Activated CD4-positive, CD25-positive, alpha-beta regulatory T cell treated with anti-CD3 and anti-CD28 coated beads, Interleukin-2, amount 50 U/mL, for 24 hours (primary cell): ENCODE data around the gene CCDC178.
"Not testable (repeated sequence)": the region's sequence is repeated elsewhere in the genome, so short reads cannot be mapped to it uniquely, and the experiment has no call there.

Experiments
- ATAC-seq, 2 donors: fragments of 150-1000 bp; cut with Tn5 transposase; one replicate each; pipeline ENCODE4 v1.10.0; 2021; ENCODE audit warnings: mild to moderate bottlenecking in 1 of 2, moderate library complexity in 1 of 2

Gene CCDC178

DNA sequence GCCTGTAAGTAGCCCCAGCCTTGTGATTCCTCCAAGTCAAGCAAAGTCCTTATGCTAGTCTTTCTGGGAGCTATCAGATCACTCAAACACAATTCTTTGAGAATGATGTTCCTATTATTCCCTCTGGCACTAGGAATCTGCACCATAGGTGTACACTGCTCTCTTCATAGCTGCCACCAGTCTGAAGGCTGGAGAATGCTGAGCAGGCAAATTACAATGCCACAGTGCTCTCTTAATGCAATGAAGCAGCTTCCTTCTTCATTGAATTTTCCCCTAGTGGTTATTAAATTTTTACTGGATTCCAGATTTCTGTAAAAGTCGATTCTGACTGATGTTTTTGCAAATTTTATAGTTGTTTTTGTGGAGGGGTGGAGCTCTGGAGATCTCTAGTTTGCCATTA is 84.8 kb downstream of the CCDC178 start:
- ATAC-seq = no peak

DNA sequence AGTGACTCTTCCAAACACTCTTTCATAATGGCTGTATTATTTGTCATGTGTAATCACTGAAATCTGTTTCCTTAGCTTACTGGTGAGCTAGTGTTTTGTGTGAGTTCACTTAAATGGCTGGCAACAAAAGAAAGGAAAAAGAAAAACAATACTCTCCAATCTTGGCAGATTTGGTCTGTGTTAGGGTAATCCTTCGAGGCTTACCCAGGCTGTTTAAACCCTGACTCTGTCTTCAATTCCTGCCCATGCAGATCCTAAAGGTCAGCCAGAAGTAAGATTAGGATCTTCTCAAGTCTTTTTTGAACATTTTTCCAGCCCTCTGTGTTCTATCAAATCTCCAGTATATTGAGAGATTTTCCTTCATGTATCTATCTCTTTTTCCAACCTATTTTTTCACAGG is 85.3 kb downstream of the CCDC178 start:
- ATAC-seq = no peak

DNA sequence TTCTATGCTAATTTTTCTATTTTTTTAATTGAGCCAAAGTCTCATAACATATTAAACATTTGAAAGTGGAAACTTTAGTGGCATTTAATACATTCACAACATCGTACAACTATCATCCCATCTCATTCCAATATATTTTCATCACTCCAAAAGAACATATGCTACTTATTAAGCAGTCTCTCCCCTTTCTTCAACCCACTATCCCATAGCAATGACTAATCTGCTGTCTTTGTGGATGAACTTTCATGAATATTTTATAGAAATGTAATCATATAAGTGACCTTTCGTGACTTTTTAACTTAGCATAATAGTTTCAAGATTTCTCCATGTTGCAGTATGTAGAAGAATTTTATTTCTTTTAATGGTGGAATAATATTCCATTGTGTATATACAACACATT is 90.3 kb downstream of the CCDC178 start:
- ATAC-seq = no peak

DNA sequence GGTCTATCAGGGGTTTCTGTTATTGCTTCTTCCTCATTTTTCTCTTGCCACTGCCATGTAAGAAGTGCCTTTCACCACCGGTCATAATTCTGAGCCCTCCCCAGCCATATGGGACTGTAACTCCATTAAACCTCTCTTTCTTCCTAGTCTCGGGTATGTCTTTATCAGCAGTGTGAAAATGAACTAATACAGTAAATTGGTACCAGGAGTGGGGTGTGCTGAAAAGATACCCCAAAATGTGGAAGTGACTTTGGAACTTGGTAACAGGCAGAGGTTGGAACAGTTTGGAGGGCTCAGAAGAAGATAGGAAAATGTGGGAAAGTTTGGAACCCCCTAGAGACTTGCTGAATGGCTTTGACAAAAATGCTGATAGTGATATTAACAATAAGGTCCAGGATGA is 100.8 kb downstream of the CCDC178 start:
- not testable (repeated sequence) for ATAC-seq

DNA sequence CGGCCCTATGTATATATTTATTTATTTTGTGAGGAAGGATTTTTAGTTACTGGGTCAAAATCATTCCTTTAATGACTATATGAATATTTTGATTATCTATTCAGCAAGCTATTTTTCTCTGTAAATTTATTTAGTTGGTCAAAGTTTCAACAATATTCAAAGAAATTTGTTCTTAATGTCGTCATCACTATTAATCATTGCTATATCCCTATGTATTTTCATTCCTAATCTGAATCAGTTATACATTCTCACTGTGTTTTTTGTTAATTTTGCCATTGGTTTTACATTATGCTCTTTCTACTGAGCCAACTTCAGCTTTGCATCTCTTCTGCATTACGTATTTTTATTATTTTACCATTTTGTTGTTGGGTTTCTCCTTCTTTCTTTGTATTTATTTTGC is 105.7 kb downstream of the CCDC178 start:
- no peak for ATAC-seq

DNA sequence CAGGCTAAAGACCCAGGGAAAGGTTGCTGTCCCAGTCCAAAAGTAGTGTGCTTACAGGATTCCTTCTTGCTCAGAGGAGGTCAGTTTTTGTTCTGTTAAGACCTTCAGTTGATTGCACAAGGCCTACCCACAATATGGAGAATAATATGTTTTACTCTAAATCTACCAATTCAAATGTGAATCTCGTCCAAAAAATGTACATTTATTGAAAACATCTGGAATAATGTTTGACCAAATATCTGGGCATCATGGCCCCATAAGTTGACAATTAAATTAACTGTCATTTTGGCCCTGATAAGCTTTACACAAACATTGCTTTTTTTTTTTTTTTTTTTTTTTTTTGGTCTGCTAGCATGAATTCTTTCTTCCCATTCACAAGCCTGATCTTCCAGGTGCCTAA is 109.8 kb downstream of the CCDC178 start:
- ATAC-seq = no peak

DNA sequence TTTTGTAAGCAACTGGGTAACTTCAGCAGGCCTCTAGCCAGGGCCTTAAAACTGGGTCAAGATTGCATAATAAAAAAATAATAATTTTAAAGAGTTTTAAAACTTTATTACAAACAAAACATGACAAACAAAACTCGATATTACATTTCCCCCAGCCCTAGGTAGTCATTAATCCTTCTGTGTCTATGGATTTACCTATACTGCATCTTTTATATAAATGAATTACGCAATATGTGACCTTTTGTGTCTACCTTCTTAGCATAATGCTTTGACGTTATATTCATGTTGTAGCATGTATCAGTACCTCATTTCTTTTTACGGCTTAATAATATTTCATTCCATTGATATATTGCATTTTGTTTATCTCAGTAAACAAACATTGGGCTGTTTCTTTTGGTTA is 113.5 kb downstream of the CCDC178 start:
- ATAC-seq = no peak

DNA sequence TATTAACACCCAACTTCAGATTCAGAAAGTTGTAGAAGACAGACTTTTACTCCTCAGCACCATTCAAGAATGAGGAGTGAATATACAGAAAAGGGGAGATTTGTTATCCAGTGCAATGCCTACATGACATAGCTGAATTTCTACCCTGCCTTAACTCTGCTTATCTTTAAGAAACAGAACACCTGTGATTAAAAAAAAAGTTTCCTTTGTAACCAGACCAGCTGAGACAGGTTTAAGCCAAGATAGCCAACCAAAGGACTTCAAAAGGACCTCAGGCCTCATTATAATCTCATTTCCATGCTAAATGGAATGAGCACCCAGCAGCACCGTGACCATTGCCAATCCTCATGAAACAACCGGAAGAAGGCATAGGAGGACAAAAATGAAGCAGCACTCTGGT is 122.9 kb downstream of the CCDC178 start:
- ATAC-seq = no peak

DNA sequence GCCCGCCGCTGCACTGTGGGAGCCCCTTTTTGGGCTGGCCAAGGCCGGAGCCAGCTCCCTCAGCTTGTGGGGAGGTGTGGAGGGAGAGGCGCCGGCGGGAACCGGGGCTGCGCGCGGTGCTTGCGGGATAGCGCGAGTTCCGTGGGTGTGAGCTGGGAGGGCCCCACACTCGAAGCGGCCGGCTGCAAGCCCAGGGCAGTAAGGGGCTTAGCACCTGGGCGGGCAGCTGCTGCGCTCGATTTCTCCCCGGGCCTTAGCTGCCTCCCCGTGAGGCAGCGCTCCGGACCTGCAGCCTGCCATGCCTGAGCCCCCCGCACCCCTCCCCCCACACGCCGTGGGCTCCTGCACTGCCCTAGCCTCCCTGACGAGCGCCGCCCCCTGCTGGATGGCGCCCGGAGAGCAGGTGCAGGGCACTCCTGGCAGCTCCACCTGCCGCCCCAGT is 124.4 kb downstream of the CCDC178 start:
- no peak for ATAC-seq

DNA sequence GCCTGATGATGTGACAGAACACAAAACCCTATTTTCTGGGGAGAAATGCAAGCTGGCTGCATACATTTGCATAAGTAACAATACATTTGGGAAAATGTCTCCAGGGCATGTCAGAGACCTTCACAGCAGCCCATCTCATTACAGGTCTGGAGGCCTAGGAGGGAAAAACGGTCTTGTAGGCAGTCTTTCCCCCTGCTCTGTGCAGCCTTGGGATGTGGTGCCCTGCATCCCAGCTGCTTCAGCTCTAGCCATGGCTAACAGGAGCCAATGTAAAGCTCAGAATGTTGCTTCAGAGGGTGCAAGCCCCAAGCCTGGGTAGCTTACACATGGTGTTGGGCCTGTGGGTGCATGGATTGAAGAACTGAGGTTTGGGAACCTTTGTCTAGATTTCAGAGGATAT is 133.0 kb downstream of the CCDC178 start:
- no peak for ATAC-seq

DNA sequence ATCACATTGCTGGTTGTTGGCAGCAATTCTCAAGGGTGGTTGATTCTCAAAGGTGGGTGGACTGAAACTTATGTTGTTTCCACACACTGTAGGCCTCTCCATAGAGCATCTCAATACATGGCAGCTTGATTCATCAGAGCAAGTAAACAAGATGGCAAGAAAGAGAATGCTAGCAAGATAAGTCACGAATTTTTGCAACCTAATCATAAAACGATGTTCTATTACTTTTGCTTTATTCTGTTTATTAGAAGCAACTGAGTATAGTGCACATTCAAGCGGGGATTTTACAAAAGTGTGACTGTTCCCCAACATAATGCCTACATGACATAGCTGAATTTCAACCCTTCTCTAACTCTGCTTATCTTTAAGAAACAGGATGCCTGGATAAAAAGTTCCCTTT is 136.2 kb downstream of the CCDC178 start:
- ATAC-seq = no peak

DNA sequence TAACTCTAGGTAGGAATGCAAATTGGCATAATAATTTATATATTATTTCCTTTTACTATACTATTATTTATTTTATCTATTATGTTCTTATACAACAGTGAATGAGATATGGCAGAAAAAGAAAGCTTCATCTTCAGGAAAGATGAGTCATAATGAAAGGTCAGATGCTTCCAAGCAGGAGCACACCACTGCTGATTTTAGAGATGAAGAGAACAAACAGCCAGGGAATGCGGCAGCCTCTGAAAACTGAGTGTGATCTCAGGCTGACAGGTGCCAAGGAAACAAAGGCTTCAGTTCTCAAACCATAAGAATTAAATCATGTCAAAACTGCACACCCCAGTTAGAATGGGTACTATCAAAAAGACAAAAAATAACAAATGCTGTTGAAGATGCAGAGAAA is 149.0 kb downstream of the CCDC178 start:
- no peak for ATAC-seq

DNA sequence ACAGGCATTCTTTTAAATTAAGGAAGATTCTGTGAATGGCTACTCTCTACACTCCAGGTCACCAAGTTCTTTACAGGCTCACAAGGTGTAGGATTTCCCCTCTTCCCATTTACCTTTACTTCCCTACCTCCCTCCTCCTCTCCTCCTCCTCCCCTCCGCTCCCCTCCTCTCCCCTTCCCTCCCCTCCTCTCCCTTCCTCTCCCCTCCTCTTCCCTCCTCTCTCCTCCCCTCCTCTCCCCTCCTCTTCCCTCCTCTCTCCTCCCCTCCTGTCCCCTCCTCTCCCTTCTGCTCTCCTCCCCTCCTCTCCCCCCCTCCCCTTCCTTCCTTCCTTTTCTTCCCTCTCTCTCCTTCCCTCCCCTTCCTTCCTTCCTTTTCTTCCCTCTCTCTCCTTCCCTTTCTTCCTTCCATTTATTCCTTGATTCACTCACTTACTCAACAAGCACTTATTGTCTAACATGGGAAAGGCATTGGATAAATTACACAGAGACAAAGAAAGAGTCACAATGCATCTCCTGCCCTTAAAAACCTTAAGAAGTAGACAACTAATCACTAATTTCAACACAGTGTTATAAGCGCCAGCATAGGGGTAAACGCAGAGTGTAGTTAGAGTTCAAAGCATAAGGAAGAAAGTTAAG is 152.3 kb downstream of the CCDC178 start:
- no peak for ATAC-seq

DNA sequence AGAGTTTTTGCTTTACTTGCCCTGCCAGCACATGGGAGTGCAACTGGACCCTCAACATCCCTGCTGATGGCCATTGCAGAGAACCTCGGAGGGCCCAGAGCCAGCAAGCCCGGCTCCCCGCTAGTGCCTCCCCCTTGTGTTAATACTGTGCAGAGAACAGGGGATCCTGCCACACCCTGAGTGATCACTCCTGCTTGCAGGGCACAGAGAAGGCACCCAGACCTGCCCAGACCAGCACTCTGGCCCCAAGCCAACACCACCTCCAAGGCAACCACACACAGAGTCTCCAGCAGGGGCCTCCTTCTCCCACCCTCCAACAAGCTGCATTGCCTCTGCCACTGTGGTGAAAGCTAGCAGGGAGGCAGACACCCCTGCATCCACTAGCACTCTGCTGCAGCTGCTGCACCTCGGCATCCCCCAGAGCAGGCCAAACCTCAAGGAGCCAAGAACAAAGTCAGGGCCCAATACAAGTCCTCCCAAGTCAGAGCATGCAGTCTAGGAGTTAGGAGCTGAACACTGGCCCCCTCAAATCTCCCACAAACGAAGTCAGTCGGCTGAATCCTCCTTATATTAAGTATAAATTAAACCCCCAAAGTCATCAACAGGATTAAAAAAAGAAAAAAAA is 157.7 kb downstream of the CCDC178 start:
- no peak for ATAC-seq

DNA sequence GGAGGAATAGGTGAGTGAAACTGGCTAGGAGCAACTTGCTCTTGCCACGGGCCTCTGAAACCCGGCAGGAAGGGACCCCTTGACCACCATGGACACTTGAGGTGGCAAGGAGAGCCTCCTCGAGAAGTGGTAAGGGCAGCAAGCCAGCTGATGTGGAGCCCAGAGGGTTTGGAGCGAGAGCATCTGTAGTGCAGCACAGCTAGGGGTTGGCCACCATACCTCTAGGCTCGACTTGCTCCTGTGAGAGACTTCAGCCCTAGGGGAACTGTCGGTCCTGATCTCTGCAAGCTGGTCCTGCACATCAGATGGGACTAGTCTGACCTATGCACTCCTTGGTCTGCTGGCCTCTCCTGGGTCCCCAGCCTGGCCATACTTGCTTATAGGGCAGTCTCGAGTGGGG is 158.4 kb downstream of the CCDC178 start:
- ATAC-seq = no peak

DNA sequence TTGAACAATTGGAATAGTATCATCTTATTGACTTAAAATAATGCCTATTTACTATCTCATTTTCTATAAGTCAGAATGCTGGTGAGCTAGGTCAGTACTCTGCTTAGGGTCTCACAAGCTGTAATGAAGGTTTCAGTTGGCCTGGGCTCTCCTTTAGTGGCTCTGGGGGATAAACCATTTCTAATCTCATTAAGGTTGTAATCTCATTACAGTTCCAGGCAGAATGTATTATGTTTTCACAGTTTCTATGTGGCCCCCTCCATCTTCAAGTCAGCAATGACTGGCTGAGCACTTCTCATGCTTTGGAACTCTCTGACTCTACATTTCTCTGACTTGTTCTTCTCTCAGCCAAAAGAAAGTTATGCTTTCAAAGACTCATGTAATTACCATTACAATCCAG is 163.1 kb downstream of the CCDC178 start:
- ATAC-seq = no peak

DNA sequence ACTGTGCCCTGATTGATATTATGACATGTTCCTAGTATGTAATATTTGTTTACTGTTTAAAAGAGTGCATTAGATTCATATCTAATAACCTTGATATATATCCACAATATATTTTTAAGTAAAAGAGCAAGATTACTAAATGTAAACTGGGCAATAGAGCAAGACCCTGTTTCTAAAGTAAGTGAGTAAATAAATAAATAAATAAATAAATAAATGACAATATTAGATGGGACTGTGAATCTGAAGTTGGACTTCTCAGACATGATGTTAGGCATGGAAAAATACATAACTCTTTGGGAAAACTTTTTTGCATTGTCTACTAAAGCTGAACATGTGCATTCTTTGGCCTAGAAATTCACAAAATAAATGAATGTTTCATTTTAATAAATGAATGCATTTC is 164.7 kb downstream of the CCDC178 start:
- no peak for ATAC-seq

DNA sequence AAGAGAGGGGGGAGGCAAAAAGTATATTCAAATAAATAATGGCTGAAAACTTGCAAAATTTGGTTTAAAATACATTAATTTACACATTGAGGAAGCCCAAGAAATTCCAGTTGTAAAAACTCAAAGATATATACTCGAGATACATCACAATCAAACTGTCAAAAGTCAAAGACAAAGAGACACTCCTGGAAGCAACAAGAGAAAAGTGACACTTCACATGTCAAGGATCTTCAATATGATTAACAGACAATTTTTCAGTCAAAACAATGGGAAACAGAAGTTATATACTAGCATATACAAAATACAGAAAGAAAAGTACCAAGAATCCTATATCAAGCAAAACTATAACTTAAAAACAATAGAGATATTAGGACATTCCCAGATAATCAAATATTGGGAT is 170.2 kb downstream of the CCDC178 start:
- ATAC-seq = no peak

DNA sequence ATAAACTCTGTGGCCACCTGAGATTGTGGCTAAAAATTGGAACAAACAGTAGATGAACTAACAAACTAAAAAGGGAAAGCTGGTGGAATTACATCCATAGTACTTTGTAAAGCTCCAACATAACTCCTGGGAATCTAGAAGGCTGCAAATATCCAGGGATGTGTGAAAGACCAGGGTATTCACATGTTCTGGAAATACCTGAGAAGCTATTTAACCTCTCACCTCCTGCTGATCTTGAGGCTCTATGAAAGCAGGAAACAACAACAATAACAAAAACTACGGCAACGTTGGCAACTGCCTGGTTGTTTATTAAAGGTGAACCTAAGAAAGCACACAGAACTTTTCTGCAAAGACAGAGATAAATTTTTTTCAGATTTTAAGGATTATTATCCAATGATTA is 171.3 kb downstream of the CCDC178 start:
- no peak for ATAC-seq

DNA sequence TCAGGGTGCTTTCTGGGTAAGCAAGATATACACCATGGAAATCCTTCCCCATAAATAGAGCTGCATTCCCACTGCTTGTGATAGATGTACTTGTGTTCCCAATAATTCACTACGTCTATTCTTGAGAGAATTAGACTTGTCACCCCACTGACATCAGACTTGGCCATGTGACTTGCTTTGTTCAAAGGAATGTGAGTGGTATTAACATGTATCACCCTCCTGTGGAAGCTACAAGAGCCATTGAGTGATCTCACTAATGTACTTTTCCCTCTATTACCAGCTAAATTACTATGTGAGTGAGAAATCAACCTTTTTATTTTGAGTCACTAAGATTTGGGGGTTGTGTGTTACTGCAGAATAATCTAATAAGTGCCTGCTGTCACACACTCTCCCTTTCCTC is 176.0 kb downstream of the CCDC178 start:
- no peak for ATAC-seq

DNA sequence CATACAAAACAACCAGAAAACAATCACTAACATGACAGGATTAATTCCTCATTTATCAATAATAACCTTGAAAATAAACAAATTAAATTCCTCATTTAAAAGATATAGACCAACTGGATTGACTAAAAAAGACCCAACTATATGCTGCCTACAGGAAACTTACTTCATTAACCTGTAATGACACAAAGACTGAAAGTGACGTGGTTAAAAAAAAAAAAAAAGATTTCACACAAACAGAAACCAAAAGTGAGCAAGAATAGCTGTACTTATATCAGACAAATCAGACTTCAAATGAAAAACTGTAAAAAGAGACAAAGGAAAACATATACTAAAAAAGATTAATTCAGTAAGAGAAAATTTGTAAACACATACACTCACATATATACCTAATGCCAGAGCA is 201.2 kb downstream of the CCDC178 start:
- ATAC-seq = no peak

DNA sequence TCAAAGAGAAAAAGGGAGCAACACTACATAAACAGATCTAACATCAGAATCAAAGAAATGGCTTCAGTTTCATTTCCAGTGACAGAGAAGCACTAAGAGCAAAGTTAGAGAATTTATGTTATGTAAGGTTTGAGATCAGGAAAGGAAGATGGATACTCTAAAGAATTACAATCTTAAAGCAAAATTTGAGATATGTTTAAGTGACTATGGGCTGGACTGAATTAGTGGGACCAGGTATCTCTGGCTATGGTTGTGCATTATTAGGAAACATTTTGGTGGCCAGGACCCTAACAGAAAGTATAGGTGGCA is 208.2 kb downstream of the CCDC178 start:
- no peak for ATAC-seq

DNA sequence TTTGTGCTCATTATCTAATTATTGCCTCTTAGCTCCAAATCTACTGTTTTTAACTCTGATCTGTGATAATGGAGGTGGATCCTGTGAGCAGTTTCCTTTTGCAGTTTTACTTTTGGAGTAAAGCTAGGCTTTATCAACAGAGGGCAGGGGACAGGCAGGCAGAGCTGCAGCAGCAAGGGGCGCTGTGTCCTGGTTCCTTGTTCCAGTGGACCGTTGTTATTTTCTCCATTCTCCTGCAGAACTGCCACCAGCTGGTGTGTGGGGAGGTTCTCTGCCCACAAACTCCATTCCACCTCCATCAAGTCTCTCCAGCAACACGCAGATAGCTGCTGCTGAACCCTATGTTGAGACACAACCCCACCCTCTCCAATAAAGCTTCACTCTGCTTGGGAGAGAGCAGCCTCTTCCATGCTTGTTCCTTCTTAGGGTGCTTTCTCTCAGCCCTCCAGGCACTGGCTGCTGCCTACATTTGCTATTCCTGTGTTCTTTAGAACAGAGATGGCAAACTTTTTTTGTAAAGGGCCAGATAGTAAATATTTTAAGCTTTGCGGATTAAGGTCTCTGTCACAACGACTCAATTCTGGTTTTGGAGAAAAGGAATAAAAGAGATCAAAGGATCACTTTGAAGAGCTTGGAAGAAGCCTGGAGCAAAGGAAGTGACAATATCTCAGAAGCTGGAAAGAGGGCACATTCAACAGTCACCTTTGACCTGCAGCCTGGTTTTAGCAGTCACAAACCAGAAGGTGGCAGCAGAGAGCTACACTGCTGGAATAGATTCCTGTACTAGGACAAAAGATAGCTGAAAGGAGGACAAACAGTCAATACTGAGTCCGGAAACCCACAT is 208.8 kb downstream of the CCDC178 start:
- no peak for ATAC-seq

DNA sequence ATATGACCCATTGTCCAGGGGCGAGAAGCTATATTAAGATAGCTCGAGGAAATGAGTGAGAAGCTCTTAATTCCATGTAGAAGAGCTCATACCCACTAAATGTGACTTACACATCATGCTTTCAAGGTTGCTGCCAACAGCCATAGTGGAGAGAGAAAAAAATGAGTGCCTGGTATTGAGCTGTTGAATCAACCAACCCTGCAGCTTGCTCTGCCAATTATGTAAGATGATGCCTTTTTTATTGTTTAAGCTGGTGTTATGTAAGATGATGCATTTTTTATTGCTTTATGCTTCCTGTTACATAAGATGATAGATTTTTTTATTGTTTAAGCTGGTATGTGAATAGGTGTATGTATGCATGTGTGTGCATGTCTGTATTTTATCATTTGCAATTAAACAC is 228.2 kb downstream of the CCDC178 start:
- ATAC-seq = no peak
